Measurements from ENCODE around the gene TGFBR3. TPM values are rescaled to one million over a fixed set of nuclear protein-coding genes. Genes with fewer than 3 reads are reported as not detected.

Gene TGFBR3
- total RNA-seq, 2 donors from 2014 or later: 60.8 to 62.4 TPM

DNA sequence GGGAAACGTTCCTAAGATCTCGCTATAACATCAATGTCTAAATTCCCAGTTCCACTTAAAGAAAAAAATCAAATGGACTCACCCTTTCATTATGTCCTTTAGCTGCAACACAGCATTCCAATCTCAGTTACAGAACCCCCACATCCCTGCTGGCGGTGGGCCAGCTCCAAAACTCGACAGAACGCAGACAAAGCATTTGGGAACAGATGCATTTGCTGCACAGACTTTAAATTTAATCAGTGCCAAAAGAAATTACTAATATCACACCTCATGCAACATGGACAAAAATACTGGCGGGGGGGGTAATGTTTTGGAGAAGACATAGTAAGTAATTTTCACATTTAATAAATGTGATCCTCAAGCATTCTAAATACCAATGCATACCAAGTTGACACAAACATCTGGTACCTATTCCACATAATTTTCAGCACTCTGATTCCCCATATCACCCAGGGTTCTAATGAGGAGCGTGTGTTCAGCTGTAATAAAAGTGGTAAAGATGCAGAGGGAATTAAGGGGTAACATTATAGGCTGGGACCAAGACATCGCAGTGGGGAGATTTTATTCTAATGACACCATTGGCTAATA lies 79.7 kb downstream of the TGFBR3 start:
- Histone ChIP-seq H3K9me3 (no peaks in the 10 kb centered on the region), H3K27me3 (replicated peaks; ENCODE audit: insufficient read depth) (no peaks in the 10 kb centered on the region), H3K36me3 (no peaks in the 10 kb centered on the region), H3K27ac (no peak overlapping the region), H3K4me1 (ENCODE audit: control insufficient read depth in 1 of 2, low read depth in 2 of 2) (peaks cover 7 to 24% of the 10 kb centered on the region in 2 donors), H3K4me3 (no peak overlapping the region)
- TF ChIP-seq, protein P1, sequence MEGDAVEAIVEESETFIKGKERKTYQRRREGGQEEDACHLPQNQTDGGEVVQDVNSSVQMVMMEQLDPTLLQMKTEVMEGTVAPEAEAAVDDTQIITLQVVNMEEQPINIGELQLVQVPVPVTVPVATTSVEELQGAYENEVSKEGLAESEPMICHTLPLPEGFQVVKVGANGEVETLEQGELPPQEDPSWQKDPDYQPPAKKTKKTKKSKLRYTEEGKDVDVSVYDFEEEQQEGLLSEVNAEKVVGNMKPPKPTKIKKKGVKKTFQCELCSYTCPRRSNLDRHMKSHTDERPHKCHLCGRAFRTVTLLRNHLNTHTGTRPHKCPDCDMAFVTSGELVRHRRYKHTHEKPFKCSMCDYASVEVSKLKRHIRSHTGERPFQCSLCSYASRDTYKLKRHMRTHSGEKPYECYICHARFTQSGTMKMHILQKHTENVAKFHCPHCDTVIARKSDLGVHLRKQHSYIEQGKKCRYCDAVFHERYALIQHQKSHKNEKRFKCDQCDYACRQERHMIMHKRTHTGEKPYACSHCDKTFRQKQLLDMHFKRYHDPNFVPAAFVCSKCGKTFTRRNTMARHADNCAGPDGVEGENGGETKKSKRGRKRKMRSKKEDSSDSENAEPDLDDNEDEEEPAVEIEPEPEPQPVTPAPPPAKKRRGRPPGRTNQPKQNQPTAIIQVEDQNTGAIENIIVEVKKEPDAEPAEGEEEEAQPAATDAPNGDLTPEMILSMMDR (IDR thresholded peaks at IDR 0.05): no peak
- ATAC-seq (ENCODE audit: insufficient number of reproducible peaks, low FRiP score, low read depth) (no peak), DNase-seq (ENCODE audit: low spot score) (no peak)

DNA sequence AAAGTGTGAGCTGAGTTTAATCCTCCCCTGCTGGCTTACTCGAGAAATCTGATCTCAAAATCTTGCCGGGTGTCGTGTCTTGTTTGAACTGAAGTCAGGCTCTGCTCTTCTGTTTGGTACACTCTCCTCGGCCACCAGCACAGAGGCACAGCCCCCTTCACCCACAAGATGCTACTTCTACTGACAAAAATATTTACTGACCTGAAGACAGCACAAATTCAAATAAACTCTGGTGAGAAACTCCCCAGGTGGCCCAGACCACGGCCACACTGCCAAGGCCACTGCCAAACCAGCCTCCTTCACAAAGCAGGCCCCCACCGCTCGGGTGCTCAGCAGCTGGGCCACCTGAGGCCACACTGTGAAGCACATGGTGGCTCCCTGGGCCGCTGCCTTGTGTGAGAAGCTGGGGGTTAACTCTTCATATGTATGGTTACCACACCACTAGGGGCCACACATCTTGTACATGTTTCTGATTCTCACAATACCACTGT lies 80.6 kb downstream of the TGFBR3 start:
- Histone ChIP-seq H3K36me3 (no peaks in the 10 kb centered on the region), H3K27me3 (replicated peaks; ENCODE audit: insufficient read depth) (no peaks in the 10 kb centered on the region), H3K9me3 (no peaks in the 10 kb centered on the region), H3K4me1 (ENCODE audit: control insufficient read depth in 1 of 2, low read depth in 2 of 2) (peaks cover 7 to 24% of the 10 kb centered on the region in 2 donors), H3K27ac (no peak overlapping the region), H3K4me3 (no peak overlapping the region)
- DNase-seq (ENCODE audit: low spot score): no peak
- ATAC-seq (ENCODE audit: insufficient number of reproducible peaks, low FRiP score, low read depth): no peak
- TF ChIP-seq, protein P1 (IDR thresholded peaks at IDR 0.05): no peak

DNA sequence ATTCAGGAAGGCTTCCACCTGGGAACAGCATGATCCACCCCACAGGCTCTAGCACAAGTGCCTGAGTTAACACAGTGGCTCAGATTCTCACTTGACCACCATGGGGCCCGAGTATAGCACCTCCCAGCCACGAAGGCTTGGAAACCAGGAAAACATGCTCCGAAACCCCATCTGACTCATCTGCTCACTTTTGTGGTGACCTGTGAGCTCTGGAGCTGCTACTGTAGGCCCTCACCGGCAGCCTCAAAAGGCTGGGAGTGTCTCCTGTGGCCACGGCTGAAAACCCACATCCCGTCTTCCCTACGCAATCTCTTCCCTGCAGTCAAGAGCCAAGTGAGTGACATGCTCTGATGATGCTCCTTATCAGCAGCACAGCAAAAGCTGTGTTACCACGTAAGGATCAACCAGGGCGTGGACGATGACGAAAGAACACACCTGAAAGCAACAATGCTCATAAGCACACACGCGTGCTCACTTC lies 81.4 kb downstream of the TGFBR3 start:
- no peak overlapping the region for H3K27ac ChIP-seq

DNA sequence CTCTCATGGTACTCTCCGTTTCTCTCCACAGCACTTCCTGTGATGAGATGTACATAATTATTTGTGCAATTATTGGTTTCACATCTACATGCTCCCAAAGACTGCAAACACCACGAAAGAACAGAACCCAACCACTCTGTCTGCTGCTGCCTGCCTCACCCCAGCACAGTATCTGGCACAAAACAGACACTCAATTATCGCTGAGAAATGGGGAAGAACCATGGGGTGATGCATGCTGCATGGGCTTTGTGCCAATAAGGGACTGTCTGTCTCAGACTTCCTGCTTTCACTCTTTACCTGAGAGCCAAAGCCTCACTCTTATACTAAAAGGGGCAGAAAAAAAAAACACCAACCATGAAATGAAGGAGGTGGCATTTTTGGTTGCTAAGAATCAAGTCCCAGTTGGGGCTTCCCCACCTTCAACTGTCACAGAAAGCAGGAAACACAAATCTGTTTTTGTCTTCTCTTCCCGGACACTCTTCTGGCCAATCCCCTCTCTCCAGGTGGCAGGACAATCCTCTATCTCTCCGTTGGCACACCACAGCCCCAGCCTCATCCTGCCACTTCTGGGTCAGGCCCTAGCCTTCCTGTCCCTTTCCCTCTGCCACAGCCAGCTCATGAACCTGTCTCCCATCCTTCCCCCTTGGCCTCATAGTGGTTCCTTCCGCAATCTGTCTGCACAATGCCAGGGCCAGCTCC lies 82.0 kb downstream of the TGFBR3 start:
- no peaks in the 10 kb centered on the region for H3K36me3 ChIP-seq
- no peak overlapping the region for H3K27ac ChIP-seq
- ATAC-seq (ENCODE audit: insufficient number of reproducible peaks, low FRiP score, low read depth) (no peak), DNase-seq (ENCODE audit: low spot score) (no peak)
- no peak overlapping the region for H3K4me3 ChIP-seq
- TF ChIP-seq, protein P1 (IDR thresholded peaks at IDR 0.05): no peak
- peaks cover 10 to 28% of the 10 kb centered on the region in 2 donors for H3K4me1 ChIP-seq (ENCODE audit: control insufficient read depth in 1 of 2, low read depth in 2 of 2)
- no peaks in the 10 kb centered on the region for H3K9me3 ChIP-seq
- H3K27me3 ChIP-seq (replicated peaks; ENCODE audit: insufficient read depth): no peaks in the 10 kb centered on the region

More for the DNA sequence above, 81.4 kb downstream of the TGFBR3 start:
- Histone ChIP-seq H3K9me3 (no peaks in the 10 kb centered on the region), H3K27me3 (replicated peaks; ENCODE audit: insufficient read depth) (no peaks in the 10 kb centered on the region), H3K4me1 (ENCODE audit: control insufficient read depth in 1 of 2, low read depth in 2 of 2) (peaks cover 7 to 24% of the 10 kb centered on the region in 2 donors), H3K36me3 (no peaks in the 10 kb centered on the region), H3K4me3 (no peak overlapping the region)
- no peak for ATAC-seq (ENCODE audit: insufficient number of reproducible peaks, low FRiP score, low read depth)
- DNase-seq (ENCODE audit: low spot score): no peak
- TF ChIP-seq, protein P1 (IDR thresholded peaks at IDR 0.05): no peak

DNA sequence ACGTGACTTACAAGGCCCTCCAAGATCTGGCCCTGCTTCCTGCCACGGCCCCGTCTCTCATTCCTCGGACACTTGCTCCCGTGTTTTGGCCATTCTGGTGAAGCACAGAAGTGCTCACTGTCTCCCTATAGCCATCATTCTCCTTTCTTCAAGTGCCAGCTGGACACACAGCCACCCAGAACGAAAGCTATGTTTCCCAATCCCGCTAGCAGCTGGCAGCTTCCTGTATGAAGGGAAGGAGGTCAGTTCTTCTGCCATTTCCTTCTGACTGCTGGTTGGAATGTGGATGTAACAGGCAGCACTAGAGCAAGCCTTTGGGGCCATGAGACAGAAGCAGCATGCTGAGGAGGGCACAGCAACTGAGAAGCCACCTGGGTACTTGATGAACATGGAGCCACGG lies 82.8 kb downstream of the TGFBR3 start:
- Histone ChIP-seq H3K4me1 (ENCODE audit: control insufficient read depth in 1 of 2, low read depth in 2 of 2) (peaks cover 13 to 32% of the 10 kb centered on the region in 2 donors), H3K9me3 (no peaks in the 10 kb centered on the region), H3K4me3 (no peak overlapping the region), H3K27ac (no peak overlapping the region), H3K27me3 (replicated peaks; ENCODE audit: insufficient read depth) (no peaks in the 10 kb centered on the region), H3K36me3 (no peaks in the 10 kb centered on the region)
- DNase-seq (ENCODE audit: low spot score): no peak
- TF ChIP-seq, protein P1 (IDR thresholded peaks at IDR 0.05): no peak
- no peak for ATAC-seq (ENCODE audit: insufficient number of reproducible peaks, low FRiP score, low read depth)
